H9 (cell line): Measurements from ENCODE around the gene RNF141. TPM values are rescaled to one million over a fixed set of nuclear protein-coding genes. Genes with fewer than 3 reads are reported as not detected.

Source experiments
- DNase-seq: peaks from one replicate; pipeline ENCODE4 v3.0.0-alpha.2; 2017
- H2AFZ ChIP-seq: one replicate; pipeline ENCODE4 v1.6.1; 2013; ENCODE audit warnings: mild to moderate bottlenecking, low read length, control low read depth, moderate library complexity
- H2AK5ac ChIP-seq: 2 replicates; pipeline ENCODE4 v1.6.1; 2013; ENCODE audit warnings: low read length, control low read depth, mixed read lengths; ENCODE audit not compliant: insufficient read length
- H2BK120ac ChIP-seq: one replicate; pipeline ENCODE4 v1.6.1; 2013; ENCODE audit warnings: low read depth, mild to moderate bottlenecking, low read length, control low read depth, inconsistent platforms; ENCODE audit not compliant: poor library complexity, severe bottlenecking
- H2BK12ac ChIP-seq: 2 replicates; pipeline ENCODE4 v1.6.1; 2013; ENCODE audit warnings: low read length, control low read depth, mixed read lengths, low read depth; ENCODE audit not compliant: insufficient read length
- H2BK15ac ChIP-seq: 2 replicates; pipeline ENCODE4 v1.6.1; 2013; ENCODE audit warnings: low read depth, low read length, control low read depth
- H2BK20ac ChIP-seq: one replicate; pipeline ENCODE4 v1.6.1; 2013; ENCODE audit warnings: low read depth, mild to moderate bottlenecking, low read length, control low read depth, inconsistent platforms; ENCODE audit not compliant: poor library complexity, severe bottlenecking
- H2BK5ac ChIP-seq: 2 replicates; pipeline ENCODE4 v1.6.1; 2013; ENCODE audit warnings: low read length, control low read depth, mixed read lengths; ENCODE audit not compliant: insufficient read length
- H3K14ac ChIP-seq: 2 replicates; pipeline ENCODE4 v1.6.1; 2013; ENCODE audit warnings: low read length, control low read depth; ENCODE audit not compliant: insufficient read depth
- H3K18ac ChIP-seq: 2 replicates; pipeline ENCODE4 v1.6.1; 2013; ENCODE audit warnings: low read depth, mild to moderate bottlenecking, mixed read lengths, low read length, control low read depth; ENCODE audit not compliant: insufficient read length
- H3K23ac ChIP-seq: 2 replicates; pipeline ENCODE4 v1.6.1; 2013; ENCODE audit warnings: low read length, control low read depth, mixed read lengths, low read depth; ENCODE audit not compliant: insufficient read length
- H3K23me2 ChIP-seq: 2 replicates; pipeline ENCODE4 v1.6.1; 2013; ENCODE audit warnings: low read depth, mild to moderate bottlenecking, mixed read lengths, low read length, control low read depth; ENCODE audit not compliant: insufficient read length, poor library complexity, severe bottlenecking
- H3K27ac ChIP-seq: 2 replicates; pipeline ENCODE4 v1.5.1; 2013; ENCODE audit warnings: low read length, control low read depth, mixed read lengths, low read depth; ENCODE audit not compliant: insufficient read length
- H3K27me3 ChIP-seq: 2 replicates; pipeline ENCODE4 v1.6.1; 2013; ENCODE audit warnings: low read length, control low read depth, inconsistent platforms; ENCODE audit not compliant: insufficient read depth
- H3K4ac ChIP-seq: 2 replicates; pipeline ENCODE4 v1.6.1; 2013; ENCODE audit warnings: low read depth, mild to moderate bottlenecking, control low read depth, inconsistent platforms, low read length, moderate library complexity
- H3K4me1 ChIP-seq: 2 replicates; pipeline ENCODE4 v1.6.1; 2013; ENCODE audit warnings: low read length, control low read depth, inconsistent platforms; ENCODE audit not compliant: insufficient read depth
- H3K4me2 ChIP-seq: 2 replicates; pipeline ENCODE4 v1.6.1; 2013; ENCODE audit warnings: low read length, control low read depth, mixed read lengths; ENCODE audit not compliant: insufficient read length, insufficient read depth
- H3K56ac ChIP-seq: 2 replicates; pipeline ENCODE4 v1.6.1; 2013; ENCODE audit warnings: low read depth, mild to moderate bottlenecking, mixed read lengths, low read length, control low read depth; ENCODE audit not compliant: insufficient read length
- H3K79me1 ChIP-seq: 2 replicates; pipeline ENCODE4 v1.6.1; 2013; ENCODE audit warnings: low read depth, mild to moderate bottlenecking, moderate library complexity, low read length, control low read depth, inconsistent platforms; ENCODE audit not compliant: insufficient read depth, poor library complexity, severe bottlenecking
- H3K79me2 ChIP-seq: 2 replicates; pipeline ENCODE4 v1.6.1; 2013; ENCODE audit warnings: low read length, control low read depth, inconsistent platforms; ENCODE audit not compliant: insufficient read depth
- H3K9ac ChIP-seq: 2 replicates; pipeline ENCODE4 v1.6.1; 2013; ENCODE audit warnings: low read length, control low read depth, mixed read lengths; ENCODE audit not compliant: insufficient read length; ENCODE audit errors: extremely low read depth
- H3K9me3 ChIP-seq: one replicate; pipeline ENCODE4 v1.6.1; 2013; ENCODE audit warnings: low read depth, low read length, inconsistent platforms; ENCODE audit not compliant: control insufficient read depth
- H3T11ph ChIP-seq: one replicate; pipeline ENCODE4 v1.6.1; 2013; ENCODE audit warnings: mild to moderate bottlenecking, low read length, control low read depth, inconsistent platforms
- H4K20me1 ChIP-seq: one replicate; pipeline ENCODE4 v1.6.1; 2013; ENCODE audit not compliant: control insufficient read depth, insufficient read length, insufficient read depth
- H4K5ac ChIP-seq: 2 replicates; pipeline ENCODE4 v1.6.1; 2013; ENCODE audit warnings: low read depth, mild to moderate bottlenecking, mixed read lengths, low read length, control low read depth; ENCODE audit not compliant: insufficient read length
- H4K8ac ChIP-seq: replicated peaks from 2 replicates; pipeline ENCODE4 v1.6.1; 2013; ENCODE audit warnings: low read length, control low read depth, mixed read lengths, low read depth; ENCODE audit not compliant: insufficient read length
- H4K91ac ChIP-seq: 2 replicates; pipeline ENCODE4 v1.6.1; 2013; ENCODE audit warnings: low read depth, mild to moderate bottlenecking, moderate library complexity, mixed read lengths, low read length, control low read depth; ENCODE audit not compliant: insufficient read length
- H3K27ac Mint-ChIP-seq, 3 experiments: 2 replicates in 2 of 3; 3 replicates in 1 of 3; pipeline ENCODE4 v1.8.0; 2020 to 2021; ENCODE audit warnings: mixed read lengths in 3 of 3, mild to moderate bottlenecking in 1 of 3, moderate library complexity in 1 of 3
- H3K27me3 Mint-ChIP-seq: 2 replicates; pipeline ENCODE4 v1.8.0; 2021; ENCODE audit warnings: low read depth, mild to moderate bottlenecking, moderate library complexity, mixed read lengths
- H3K36me3 Mint-ChIP-seq, 3 experiments: 2 replicates in 2 of 3; 3 replicates in 1 of 3; pipeline ENCODE4 v1.8.0; 2020 to 2021; ENCODE audit warnings: low read depth in 3 of 3, mixed read lengths in 3 of 3; ENCODE audit not compliant: insufficient read depth in 1 of 3
- H3K4me1 Mint-ChIP-seq, 2 experiments: 2 replicates each; pipeline ENCODE4 v1.8.0; 2020; ENCODE audit warnings: mixed read lengths in 2 of 2
- H3K4me3 Mint-ChIP-seq, 2 experiments: 2 replicates in 1 of 2; 3 replicates in 1 of 2; pipeline ENCODE4 v1.8.0; 2020 to 2021; ENCODE audit warnings: mild to moderate bottlenecking in 2 of 2, mixed read lengths in 2 of 2, moderate library complexity in 1 of 2
- H3K9me3 Mint-ChIP-seq, 2 experiments: 2 replicates in 1 of 2; 3 replicates in 1 of 2; pipeline ENCODE4 v1.8.0; 2020; ENCODE audit warnings: mild to moderate bottlenecking in 2 of 2, mixed read lengths in 2 of 2, moderate library complexity in 1 of 2
- CTCF ChIP-seq: fragments of 200-600 bp; sonication (generic); conservative IDR thresholded peaks from 3 replicates; pipeline ENCODE4 v1.8.0; 2021; ENCODE audit warnings: antibody characterized with exemption, mild to moderate bottlenecking
- WGBS: extraction: QIAGEN DNeasy Blood & Tissue Kit; methylation state at CpG from one replicate; pipeline ENCODE4 v1.1.7; 2013; ENCODE audit warnings: missing lambda C conversion rate, low lambda C conversion rate, mixed read lengths; ENCODE audit not compliant: insufficient read length; ENCODE audit errors: extremely low coverage; 5-methylcytosine and 5-hydroxymethylcytosine counted together
- total RNA-seq: library from RNA; stranded (reverse); gene quantifications from 2 replicates; pipeline ENCODE4 v1.2.1, GENCODE V29; 2021

Gene RNF141
- total RNA-seq, 1 experiment from 2014 or later, result 24.7 TPM

- H3K23ac ChIP-seq, result no peak overlapping the region
Measured at GRCh38 chr11:10529279-10529678, 11.7 kb downstream of the RNF141 start.

More at GRCh38 chr11:10529279-10529678, 11.7 kb downstream of the RNF141 start:
- no peaks in the 10 kb centered on the region for H3K27me3 ChIP-seq
- no peak overlapping the region for H2BK15ac ChIP-seq
- no peak overlapping the region for H3K18ac ChIP-seq
- H3K4me2 ChIP-seq, result no peak overlapping the region
- no CpG with 5 or more reads among the region's 2 CpGs for WGBS
- no peak overlapping the region for H2BK12ac ChIP-seq
- no peak overlapping the region for H3K27ac ChIP-seq
- no peak overlapping the region for H3T11ph ChIP-seq
- H2BK5ac ChIP-seq, result no peak overlapping the region
- no peak overlapping the region for H2AK5ac ChIP-seq
- Mint-ChIP-seq H3K36me3 (peaks cover 0 to 36% (median 24%) of the 10 kb centered on the region in 3 experiments; a peak in 4 of 7 replicates), H3K4me3 (no peak overlapping the region), H3K27ac (no peak overlapping the region), H3K9me3 (no peaks in the 10 kb centered on the region), H3K4me1 (no peaks in the 10 kb centered on the region), H3K27me3 (no peaks in the 10 kb centered on the region)
- TF ChIP-seq CTCF, result no peak
- no peak overlapping the region for H4K91ac ChIP-seq
- no peak overlapping the region for H4K5ac ChIP-seq
- H3K23me2 ChIP-seq, result no peaks in the 10 kb centered on the region
- H3K79me2 ChIP-seq, result no peaks in the 10 kb centered on the region
- H3K14ac ChIP-seq, result no peak overlapping the region
- H4K8ac ChIP-seq, result no peak overlapping the region
- no peaks in the 10 kb centered on the region for H4K20me1 ChIP-seq
- no peak overlapping the region for H2AFZ ChIP-seq
- H3K56ac ChIP-seq, result no peak overlapping the region
- no peaks in the 10 kb centered on the region for H3K79me1 ChIP-seq
- no peak overlapping the region for H2BK20ac ChIP-seq
- H3K4me1 ChIP-seq, result no peaks in the 10 kb centered on the region
- no peaks in the 10 kb centered on the region for H3K9me3 ChIP-seq
- DNase-seq, result no peak
- no peak overlapping the region for H2BK120ac ChIP-seq
- no peak overlapping the region for H3K4ac ChIP-seq
- no peak overlapping the region for H3K9ac ChIP-seq
